ENCODE data around the gene THTPA. TPM values are rescaled to one million over a fixed set of nuclear protein-coding genes. Genes with fewer than 3 reads are reported as not detected.

THTPA gene
- total RNA-seq, 1 donor from 2014 or later, result 31.6 TPM

- DNase-seq (ENCODE audit: low read depth), result peak; percentile 43
Measured at GRCh38 chr14:23566778-23567185, 10.7 kb downstream of the THTPA start.

- DNase-seq (ENCODE audit: low read depth), result peak; percentile 54
Measured at GRCh38 chr14:23567186-23568020, 11.3 kb downstream of the THTPA start, which contains the start of gene AP1G2. Gene AP1G2, minus strand, starts transcription at chr14:23567791. Its CDS starts 477 bp downstream, at chr14:23567314.

GRCh38 chr14:23568021-23568599 lies 12.0 kb downstream of the THTPA start:
- no peak for DNase-seq (ENCODE audit: low read depth)

DNA sequence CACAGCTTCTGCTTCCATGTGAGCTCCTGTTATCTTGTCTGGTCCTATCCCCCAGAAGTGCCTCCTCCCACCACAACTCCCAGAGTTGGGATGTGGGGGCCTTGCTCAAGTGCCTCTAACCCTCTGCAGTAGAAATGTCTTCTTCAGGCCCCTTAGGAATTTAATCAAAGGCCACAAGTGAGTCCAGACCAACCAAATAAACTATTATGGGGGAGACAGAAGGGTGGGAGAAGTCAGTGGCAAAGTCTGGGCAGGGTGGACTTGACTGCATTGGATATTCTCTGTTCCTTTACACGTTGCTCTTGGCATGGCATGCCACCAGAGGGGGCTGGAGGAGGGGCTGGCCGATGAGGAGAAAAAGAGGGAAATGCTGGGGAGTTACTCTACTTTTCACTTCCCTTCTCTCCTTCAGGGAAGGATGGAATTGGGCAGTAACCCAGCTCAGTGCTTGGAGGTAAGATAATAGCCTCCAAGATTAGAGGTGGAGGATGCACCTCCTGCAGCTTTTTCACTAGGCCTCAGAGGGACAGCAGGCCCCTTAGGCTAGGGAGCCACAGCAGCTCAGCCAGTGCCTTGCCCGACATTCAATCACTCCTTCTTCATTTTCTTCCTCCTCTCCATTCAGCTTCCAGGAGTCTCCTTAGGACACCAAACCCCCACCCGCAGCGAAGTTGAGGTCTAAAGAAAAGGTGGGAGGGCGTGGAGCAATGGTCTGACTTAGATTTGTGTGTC lies 12.7 kb downstream of the THTPA start:
- DNase-seq (ENCODE audit: low read depth), result no peak

GRCh38 chr14:23569443-23570151 lies 13.5 kb downstream of the THTPA start:
- DNase-seq (ENCODE audit: low read depth), result no peak

DNA sequence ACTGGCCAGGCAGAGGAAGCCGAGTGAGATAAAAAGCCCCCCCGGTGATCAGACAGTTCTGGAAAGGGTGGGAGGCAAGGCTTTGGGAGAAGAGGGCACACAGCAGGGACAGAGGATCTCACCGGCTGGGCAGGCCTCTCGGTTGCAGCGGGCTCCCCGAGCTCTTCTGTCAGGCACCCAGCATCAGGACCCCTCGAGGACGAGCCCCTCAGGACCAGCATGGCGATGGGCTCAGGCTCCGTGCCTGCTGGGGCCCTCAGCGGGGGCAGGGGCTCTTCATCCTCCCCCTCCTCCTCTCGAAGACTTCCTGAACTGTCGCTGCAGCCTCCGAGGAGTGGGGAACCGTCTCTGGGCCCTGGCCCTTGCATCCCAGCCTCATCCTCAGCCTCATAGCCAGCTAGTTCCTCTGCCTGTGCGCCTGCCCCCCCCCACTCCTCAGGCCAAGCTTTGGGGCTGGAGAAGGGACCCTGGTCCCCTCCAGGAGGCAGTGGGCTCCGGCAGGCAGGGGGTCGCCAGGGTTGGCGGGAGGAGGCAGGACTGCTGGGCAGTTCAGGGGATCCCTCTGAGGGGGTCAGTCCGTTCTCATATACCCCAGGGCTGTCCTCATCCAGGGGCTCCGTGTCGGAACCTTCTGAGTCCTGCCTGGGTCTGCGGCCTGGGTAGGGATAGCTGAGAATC lies 14.9 kb downstream of the THTPA start:
- DNase-seq (ENCODE audit: low read depth), result no peak

- DNase-seq (ENCODE audit: low read depth), result no peak
Measured at GRCh38 chr14:23571701-23572523, 15.8 kb downstream of the THTPA start.

DNA sequence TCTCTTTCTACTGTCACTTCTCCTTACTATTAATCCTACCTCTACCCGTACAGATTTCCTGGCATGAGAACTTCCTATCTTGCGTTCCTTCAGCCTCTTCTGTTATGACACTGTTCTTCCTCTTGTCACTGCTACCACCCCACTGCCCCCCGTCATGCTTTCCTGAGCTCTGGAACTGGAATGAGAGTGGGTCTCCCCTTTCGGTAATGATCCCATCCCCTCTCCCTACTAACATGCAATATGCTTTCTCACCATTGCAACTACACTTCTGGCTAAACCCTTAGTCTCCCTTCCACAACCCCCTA lies 16.4 kb downstream of the THTPA start:
- DNase-seq (ENCODE audit: low read depth), result no peak

DNA sequence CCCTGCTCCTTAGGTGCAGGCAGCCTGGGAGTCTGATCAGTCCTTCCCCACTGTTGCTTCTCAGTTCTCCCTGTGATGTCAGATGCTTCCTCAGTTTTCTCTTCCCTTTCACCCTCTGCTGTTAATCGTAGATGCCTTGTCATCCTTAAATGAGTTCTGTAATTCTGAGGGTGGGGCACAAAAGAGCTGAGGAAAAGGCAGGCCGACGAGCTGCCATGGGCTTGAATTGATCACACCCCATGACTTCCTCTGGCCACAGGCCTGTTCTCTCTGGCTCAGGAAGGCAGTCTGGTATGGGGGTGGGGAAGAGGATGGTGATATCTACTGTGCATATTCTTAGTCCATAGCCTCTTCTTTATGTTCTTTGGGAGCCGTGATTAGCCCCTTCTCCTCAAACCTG lies 16.8 kb downstream of the THTPA start:
- no peak for DNase-seq (ENCODE audit: low read depth)

GRCh38 chr14:23573384-23574015 lies 17.4 kb downstream of the THTPA start:
- no peak for DNase-seq (ENCODE audit: low read depth)

DNA sequence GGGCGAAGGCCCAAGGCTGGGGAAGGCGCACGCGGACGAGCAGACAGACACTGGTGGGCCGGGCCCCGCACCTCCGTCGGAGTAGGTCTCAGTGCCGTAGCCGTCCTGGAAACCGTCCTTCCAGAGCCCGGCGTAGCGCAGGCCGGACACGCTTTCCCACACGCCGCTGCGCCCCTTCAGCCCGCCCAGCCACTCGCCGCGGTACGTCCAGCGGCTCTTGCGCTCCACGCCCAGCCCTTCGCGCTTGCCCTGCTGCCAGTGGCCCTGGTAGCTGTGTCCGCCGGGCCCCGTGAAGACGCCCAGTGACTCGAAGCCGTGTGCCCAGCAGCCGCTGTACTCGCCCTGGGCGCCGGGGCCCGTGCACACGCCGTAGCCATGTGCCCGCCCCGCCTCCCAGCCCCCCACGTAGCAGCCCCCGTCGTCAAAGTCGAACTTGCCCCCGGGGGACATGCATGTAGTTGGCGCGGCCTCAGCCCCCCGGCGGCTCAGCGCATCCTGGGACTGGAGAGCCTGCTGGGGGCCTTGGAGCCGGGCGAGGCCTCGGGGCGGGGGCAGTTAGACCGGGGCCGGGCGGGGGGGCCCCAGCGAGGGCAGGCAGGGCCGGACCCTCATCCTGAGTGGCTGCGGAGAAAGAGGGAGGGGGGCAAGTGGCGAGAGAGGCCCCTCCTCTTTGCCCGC lies 21.1 kb downstream of the THTPA start:
- DNase-seq (ENCODE audit: low read depth), result no peak

DNA sequence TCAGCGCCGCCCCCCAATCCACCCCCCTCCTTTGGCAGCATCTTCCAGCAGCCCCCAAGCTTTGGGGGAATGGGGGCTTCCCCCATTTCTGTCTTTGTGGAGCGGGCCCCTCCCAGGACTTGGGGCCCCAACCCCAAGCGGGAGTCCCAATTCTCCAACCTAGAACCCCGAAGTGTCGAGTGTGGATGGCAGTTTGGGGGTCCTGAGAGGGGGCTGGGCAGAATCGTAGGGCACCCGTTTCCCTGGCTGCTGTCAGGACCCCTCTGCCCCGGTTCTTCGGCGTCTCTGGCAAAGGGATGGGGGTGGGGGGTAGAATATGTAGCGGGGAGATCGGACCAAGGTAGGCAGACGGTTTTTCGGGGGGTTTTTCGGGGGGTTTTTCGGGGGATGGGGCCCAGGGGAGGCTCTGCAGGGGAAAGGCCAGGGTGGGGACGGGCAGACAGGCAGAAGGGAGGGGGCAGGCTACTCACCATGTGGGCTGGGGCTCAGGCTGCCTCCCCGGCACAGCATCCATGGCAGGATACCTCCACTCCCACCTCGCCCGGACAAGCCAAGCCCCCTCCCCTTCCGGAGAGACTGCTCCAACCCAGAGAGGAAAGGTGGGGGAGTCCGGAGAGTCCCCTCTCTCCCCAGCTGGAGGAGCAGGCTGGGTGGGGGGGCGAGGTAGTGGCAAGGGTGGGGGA lies 21.8 kb downstream of the THTPA start:
- no peak for DNase-seq (ENCODE audit: low read depth)

DNA sequence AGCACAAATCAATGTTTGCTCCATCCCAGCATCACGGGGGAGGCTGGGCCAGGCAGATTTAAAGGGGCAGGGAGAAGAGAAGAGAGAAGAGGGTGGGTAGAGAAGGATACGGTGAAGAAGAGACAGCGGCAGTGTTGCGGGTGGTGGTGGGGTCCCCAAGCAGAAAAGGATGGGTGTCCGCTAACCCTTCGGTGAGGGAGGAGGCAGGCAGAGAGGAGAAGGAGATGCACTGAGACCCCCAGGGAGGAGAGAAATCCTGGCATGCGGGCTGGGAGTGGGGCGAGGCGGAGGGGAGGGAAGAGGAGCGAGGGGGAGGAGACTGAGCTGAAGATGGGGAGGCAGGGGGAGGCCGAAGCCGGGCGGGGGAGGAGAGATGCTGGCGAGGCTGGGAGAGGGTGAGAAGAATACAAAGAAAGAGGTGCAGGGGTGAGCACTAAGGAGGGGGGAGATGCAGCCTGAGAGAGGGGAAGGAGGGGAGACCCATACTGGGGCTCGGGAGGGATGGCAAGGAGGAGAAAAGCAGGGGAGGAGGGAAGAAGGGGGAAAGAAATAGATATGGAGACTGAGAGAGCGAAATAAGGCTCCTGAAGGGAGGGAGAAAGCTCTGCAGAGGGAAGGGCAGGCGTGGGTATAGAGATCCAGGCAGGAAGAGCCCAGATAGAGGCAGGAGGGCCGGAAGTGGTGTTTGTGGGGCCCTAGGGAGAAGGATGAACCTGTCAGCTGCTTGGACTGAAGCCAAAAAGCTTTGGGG lies 22.7 kb downstream of the THTPA start, which contains the start of gene JPH4:
JPH4 (minus strand) TSS at position 231 of the 751 bp plus-strand sequence. CDS start 1,337 bp downstream, outside the sequence.
- no peak for DNase-seq (ENCODE audit: low read depth)

DNA sequence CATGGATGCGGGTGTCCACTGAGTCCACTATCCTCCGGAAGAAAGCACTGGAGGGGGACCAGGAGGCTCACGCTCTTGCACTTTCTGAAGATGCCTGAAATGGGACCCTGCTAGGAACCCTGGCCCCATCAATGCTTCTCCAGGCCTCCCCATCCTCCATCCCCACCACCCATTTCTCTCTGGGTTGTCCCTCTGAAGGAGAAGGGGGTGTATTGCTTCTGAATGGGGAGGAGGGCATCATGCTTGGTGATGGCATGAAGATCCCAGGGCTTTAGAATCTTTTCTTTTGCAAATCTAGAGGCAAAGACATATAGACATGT lies 23.2 kb downstream of the THTPA start:
- no peak for DNase-seq (ENCODE audit: low read depth)

DNA sequence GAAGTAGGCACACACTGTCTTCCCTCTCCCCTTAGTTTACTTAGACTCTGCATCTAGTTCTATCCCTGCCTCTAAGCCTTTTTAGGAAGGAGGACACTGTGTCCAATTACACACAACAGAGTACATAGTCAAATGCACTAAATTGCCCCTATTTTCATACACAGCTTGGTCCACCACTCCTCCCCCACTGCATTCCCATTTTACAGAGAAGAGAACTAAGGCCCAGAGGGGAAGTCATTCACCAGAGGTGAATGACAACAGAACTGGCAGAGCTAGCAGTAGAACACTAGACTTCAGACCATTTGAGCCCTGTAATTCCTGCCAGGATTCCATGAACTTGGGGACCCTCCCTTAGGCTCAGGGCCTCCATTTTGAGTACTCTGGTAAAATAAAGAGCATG lies 23.7 kb downstream of the THTPA start:
- no peak for DNase-seq (ENCODE audit: low read depth)

DNA sequence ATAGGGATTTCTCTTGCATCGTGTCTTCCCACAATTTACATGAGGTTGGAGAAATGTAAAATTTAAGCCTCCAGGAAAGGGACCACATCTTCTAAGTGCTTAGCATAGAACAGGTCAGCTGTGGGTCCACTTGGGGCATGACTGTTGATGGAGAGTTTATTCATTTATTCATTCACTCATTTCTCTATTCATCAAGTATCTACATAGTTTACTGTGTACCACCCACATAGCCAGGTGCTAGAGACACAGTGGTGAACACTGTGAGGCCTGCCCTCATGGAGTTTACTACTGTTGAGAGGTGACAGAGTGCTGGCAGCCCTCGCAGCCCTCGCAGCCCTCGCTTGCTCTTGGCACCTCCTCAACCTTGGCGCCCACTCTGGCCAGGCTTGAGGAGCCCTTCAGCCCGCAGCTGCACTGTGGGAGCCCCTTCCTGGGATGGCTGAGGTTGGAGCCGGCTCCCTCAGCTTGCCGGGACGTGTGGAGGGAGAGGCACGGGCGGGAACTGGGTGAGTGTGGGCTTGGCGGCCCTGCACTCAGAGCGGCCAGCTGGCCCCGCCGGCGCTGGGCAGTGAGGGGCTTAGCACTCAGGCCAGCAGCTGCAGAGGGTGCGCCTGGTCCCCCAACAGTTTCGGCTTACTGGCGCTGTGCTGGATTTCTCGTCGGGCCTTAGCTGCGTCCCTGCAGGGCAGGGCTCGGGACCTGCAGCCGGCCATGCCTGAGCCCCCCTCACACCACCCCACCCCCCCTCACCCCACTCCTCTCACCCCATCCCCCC lies 24.3 kb downstream of the THTPA start:
- no peak for DNase-seq (ENCODE audit: low read depth)

GRCh38 chr14:23580948-23581281 lies 24.8 kb downstream of the THTPA start:
- DNase-seq (ENCODE audit: low read depth), result no peak

All from myocyte (in vitro differentiated cells).